HEK293T (cell line): ENCODE results near the gene SNRNP200.

Source experiments
- ARNT ChIP-seq: fragments of 450-650 bp; IDR thresholded peaks from 2 replicates; pipeline ENCODE4 v1.6.1; 2017; ENCODE audit warnings: mild to moderate bottlenecking
- BHLHE40 ChIP-seq: fragments of 450-650 bp; IDR thresholded peaks from 2 replicates; pipeline ENCODE4 v1.6.1; 2016; ENCODE audit warnings: mild to moderate bottlenecking, moderate library complexity, borderline replicate concordance
- FOXK2 ChIP-seq: fragments of 450-650 bp; IDR thresholded peaks from 2 replicates; pipeline ENCODE4 v1.6.1; 2016; ENCODE audit warnings: mild to moderate bottlenecking
- FOXM1 ChIP-seq: fragments of 450-650 bp; IDR thresholded peaks from 2 replicates; pipeline ENCODE4 v1.6.1; 2017; ENCODE audit warnings: mild to moderate bottlenecking, borderline replicate concordance
- L3MBTL2 ChIP-seq: fragments of 450-650 bp; conservative IDR thresholded peaks from 2 replicates; pipeline ENCODE4 v1.6.1; 2016; ENCODE audit warnings: mild to moderate bottlenecking
- LEF1 ChIP-seq: fragments of 450-650 bp; IDR thresholded peaks from 2 replicates; pipeline ENCODE4 v1.6.1; 2017; ENCODE audit warnings: mild to moderate bottlenecking, borderline replicate concordance
- SP1 ChIP-seq: fragments of 450-650 bp; IDR thresholded peaks from 2 replicates; pipeline ENCODE4 v1.6.1; 2017
- SUZ12 ChIP-seq: fragments of 450-650 bp; IDR thresholded peaks from 2 replicates; pipeline ENCODE4 v1.6.1; 2016; ENCODE audit warnings: mild to moderate bottlenecking
- TARDBP ChIP-seq: fragments of 450-650 bp; IDR thresholded peaks from 2 replicates; pipeline ENCODE4 v1.6.1; 2016
- ZNF384 ChIP-seq: fragments of 450-650 bp; IDR thresholded peaks from 2 replicates; pipeline ENCODE4 v1.6.1; 2016

- no peak for TF ChIP-seq ARNT
- TF ChIP-seq L3MBTL2, result 0 out of 2 replicates have a peak, but pooled peaks have one; percentile 14
- no peak for TF ChIP-seq TARDBP
- TF ChIP-seq BHLHE40, result no peak
- no peak for TF ChIP-seq ZNF384
- no peak for TF ChIP-seq SP1
- TF ChIP-seq FOXK2, result no peak
- no peak for TF ChIP-seq SUZ12
- TF ChIP-seq LEF1, result no peak
- TF ChIP-seq FOXM1, result no peak
These were observed 30.9 kb upstream of the SNRNP200 start for GRCh38 chr2:96336104-96336775.
